Stimulated activated memory B cell treated with anti-CD40 and anti-IgM and Interleukin-4, amounts not matched to agents 10 μg/mL and 1 μg/mL and 100 μg/mL, for 72 hours (primary cell): ENCODE data around the gene PHF2.

Experiments used
- ATAC-seq: fragments of 150-1000 bp; cut with Tn5 transposase; 2 replicates; pipeline ENCODE4 v1.10.0; 2021
- H3K27ac Mint-ChIP-seq: one replicate; pipeline ENCODE4 v1.8.0; 2022; ENCODE audit warnings: mild to moderate bottlenecking, mixed read lengths
- H3K27me3 Mint-ChIP-seq: one replicate; pipeline ENCODE4 v1.8.0; 2022; ENCODE audit warnings: mixed read lengths
- H3K36me3 Mint-ChIP-seq: one replicate; pipeline ENCODE4 v1.8.0; 2022; ENCODE audit warnings: mixed read lengths
- H3K4me1 Mint-ChIP-seq: one replicate; pipeline ENCODE4 v1.8.0; 2022; ENCODE audit warnings: mixed read lengths
- H3K4me3 Mint-ChIP-seq: one replicate; pipeline ENCODE4 v1.8.0; 2022; ENCODE audit warnings: mild to moderate bottlenecking, moderate library complexity, mixed read lengths
- H3K9me3 Mint-ChIP-seq: one replicate; pipeline ENCODE4 v1.8.0; 2022; ENCODE audit warnings: mixed read lengths

Gene PHF2

GRCh38 chr9:93681269-93682154, 105.1 kb downstream of the PHF2 start:
- peaks cover 22% of the 10 kb centered on the region for H3K27me3 Mint-ChIP-seq
- H3K4me1 Mint-ChIP-seq = peaks cover 9% of the 10 kb centered on the region
- H3K4me3 Mint-ChIP-seq = no peak overlapping the region
- no peak for ATAC-seq
- no peaks in the 10 kb centered on the region for H3K9me3 Mint-ChIP-seq
- H3K27ac Mint-ChIP-seq = no peak overlapping the region
- H3K36me3 Mint-ChIP-seq = peaks cover 17% of the 10 kb centered on the region

GRCh38 chr9:93682155-93682968, 106.0 kb downstream of the PHF2 start:
- no peak overlapping the region for H3K27ac Mint-ChIP-seq
- H3K9me3 Mint-ChIP-seq = peaks cover 2% of the 10 kb centered on the region
- no peak overlapping the region for H3K4me3 Mint-ChIP-seq
- no peak for ATAC-seq
- peaks cover 8% of the 10 kb centered on the region for H3K36me3 Mint-ChIP-seq
- peaks cover 23% of the 10 kb centered on the region for H3K27me3 Mint-ChIP-seq
- peaks cover 9% of the 10 kb centered on the region for H3K4me1 Mint-ChIP-seq

- Mint-ChIP-seq H3K27ac (no peak overlapping the region), H3K4me1 (peaks cover 9% of the 10 kb centered on the region), H3K27me3 (peaks cover 23% of the 10 kb centered on the region), H3K4me3 (no peak overlapping the region), H3K36me3 (no peaks in the 10 kb centered on the region), H3K9me3 (peaks cover 3% of the 10 kb centered on the region)
- no peak for ATAC-seq
These were observed 107.1 kb downstream of the PHF2 start for GRCh38 chr9:93683331-93684134.

GRCh38 chr9:93684161-93684765, 107.9 kb downstream of the PHF2 start:
- H3K36me3 Mint-ChIP-seq = no peaks in the 10 kb centered on the region
- H3K4me3 Mint-ChIP-seq = no peak overlapping the region
- ATAC-seq = no peak
- H3K27me3 Mint-ChIP-seq = peaks cover 23% of the 10 kb centered on the region
- peaks cover 6% of the 10 kb centered on the region for H3K9me3 Mint-ChIP-seq
- peaks cover 9% of the 10 kb centered on the region for H3K4me1 Mint-ChIP-seq
- no peak overlapping the region for H3K27ac Mint-ChIP-seq

- Mint-ChIP-seq H3K27me3 (peaks cover 23% of the 10 kb centered on the region), H3K27ac (no peak overlapping the region), H3K36me3 (no peaks in the 10 kb centered on the region), H3K9me3 (peaks cover 8% of the 10 kb centered on the region), H3K4me3 (no peak overlapping the region), H3K4me1 (peaks cover 9% of the 10 kb centered on the region)
- ATAC-seq = no peak
These were observed 108.6 kb downstream of the PHF2 start for GRCh38 chr9:93684806-93685543.

- no peak overlapping the region for H3K4me3 Mint-ChIP-seq
- no peak for ATAC-seq
- peaks cover 9% of the 10 kb centered on the region for H3K4me1 Mint-ChIP-seq
- no peak overlapping the region for H3K27ac Mint-ChIP-seq
- H3K27me3 Mint-ChIP-seq = peaks cover 23% of the 10 kb centered on the region
- peaks cover 17% of the 10 kb centered on the region for H3K9me3 Mint-ChIP-seq
- H3K36me3 Mint-ChIP-seq = peaks cover 6% of the 10 kb centered on the region
These were observed 109.9 kb downstream of the PHF2 start for GRCh38 chr9:93686127-93686879.

- no peak overlapping the region for H3K27ac Mint-ChIP-seq
- ATAC-seq = peak; percentile 8
These were observed 110.5 kb downstream of the PHF2 start for GRCh38 chr9:93686880-93687236.

GRCh38 chr9:93690618-93691017, 114.2 kb downstream of the PHF2 start:
- no peaks in the 10 kb centered on the region for H3K4me1 Mint-ChIP-seq
- peaks cover 6% of the 10 kb centered on the region for H3K36me3 Mint-ChIP-seq
- peaks cover 20% of the 10 kb centered on the region for H3K9me3 Mint-ChIP-seq
- peaks cover 10% of the 10 kb centered on the region for H3K27me3 Mint-ChIP-seq
- H3K27ac Mint-ChIP-seq = no peak overlapping the region
- ATAC-seq = no peak
- H3K4me3 Mint-ChIP-seq = no peak overlapping the region

More at GRCh38 chr9:93686880-93687236, 110.5 kb downstream of the PHF2 start:
- H3K36me3 Mint-ChIP-seq = peaks cover 6% of the 10 kb centered on the region
- H3K4me3 Mint-ChIP-seq = no peak overlapping the region
- peaks cover 17% of the 10 kb centered on the region for H3K9me3 Mint-ChIP-seq
- H3K4me1 Mint-ChIP-seq = peaks cover 5% of the 10 kb centered on the region
- peaks cover 18% of the 10 kb centered on the region for H3K27me3 Mint-ChIP-seq

GRCh38 chr9:93693129-93693528, 116.7 kb downstream of the PHF2 start:
- no peak overlapping the region for H3K27ac Mint-ChIP-seq
- H3K4me3 Mint-ChIP-seq = no peak overlapping the region
- peaks cover 17% of the 10 kb centered on the region for H3K9me3 Mint-ChIP-seq
- H3K27me3 Mint-ChIP-seq = peaks cover 17% of the 10 kb centered on the region
- no peak for ATAC-seq
- H3K4me1 Mint-ChIP-seq = no peaks in the 10 kb centered on the region
- peaks cover 6% of the 10 kb centered on the region for H3K36me3 Mint-ChIP-seq

GRCh38 chr9:93697352-93698139, 121.2 kb downstream of the PHF2 start:
- ATAC-seq = no peak
- no peaks in the 10 kb centered on the region for H3K9me3 Mint-ChIP-seq
- no peaks in the 10 kb centered on the region for H3K36me3 Mint-ChIP-seq
- H3K27ac Mint-ChIP-seq = no peak overlapping the region
- H3K27me3 Mint-ChIP-seq = peaks cover 21% of the 10 kb centered on the region
- H3K4me1 Mint-ChIP-seq = no peaks in the 10 kb centered on the region
- no peak overlapping the region for H3K4me3 Mint-ChIP-seq

GRCh38 chr9:93698140-93698908, 121.9 kb downstream of the PHF2 start:
- peaks cover 21% of the 10 kb centered on the region for H3K27me3 Mint-ChIP-seq
- H3K36me3 Mint-ChIP-seq = no peaks in the 10 kb centered on the region

GRCh38 chr9:93699650-93700049, 123.3 kb downstream of the PHF2 start:
- ATAC-seq = peak; percentile 55
- no peak overlapping the region for H3K27ac Mint-ChIP-seq
- H3K36me3 Mint-ChIP-seq = no peaks in the 10 kb centered on the region
- peaks cover 9% of the 10 kb centered on the region for H3K9me3 Mint-ChIP-seq
- H3K4me3 Mint-ChIP-seq = no peak overlapping the region
- peaks cover 21% of the 10 kb centered on the region for H3K27me3 Mint-ChIP-seq
- no peaks in the 10 kb centered on the region for H3K4me1 Mint-ChIP-seq

More at GRCh38 chr9:93698140-93698908, 121.9 kb downstream of the PHF2 start:
- H3K27ac Mint-ChIP-seq = no peak overlapping the region
- ATAC-seq = no peak
- H3K4me1 Mint-ChIP-seq = no peaks in the 10 kb centered on the region
- peaks cover 6% of the 10 kb centered on the region for H3K9me3 Mint-ChIP-seq
- no peak overlapping the region for H3K4me3 Mint-ChIP-seq
